Measurements from ENCODE around the gene MSI2. TPM values are rescaled to one million over a fixed set of nuclear protein-coding genes. Genes with fewer than 3 reads are reported as not detected.

The MSI2 gene
- total and polyA plus RNA-seq, 2 donors (not counting 1 experiment from before 2014, with no cell fraction given) = 16.1 to 196 TPM

GRCh38 chr17:57551321-57552079 lies 295.2 kb downstream of the MSI2 start:
- Histone ChIP-seq H3K27me3 (replicated peaks in 1 of 4; ENCODE audit: control extremely low read depth in 1 of 4, control insufficient read depth in 3 of 4, insufficient read depth in 4 of 4, low read length in 3 of 4) (no peaks in the 10 kb centered on the region), H3K36me3 (replicated peaks in 1 of 2; ENCODE audit: control extremely low read depth in 1 of 2, control insufficient read depth in 1 of 2, extremely low read depth in 1 of 2, insufficient read depth in 2 of 2, low read length in 1 of 2) (peaks cover 0 to 1% of the 10 kb centered on the region in 2 experiments), H3K4me2 (replicated peaks; ENCODE audit: low read depth, low read length, poor library complexity, severe bottlenecking) (peak overlapping the region; percentile 82), H3K4me3 (ENCODE audit: control extremely low read depth in 1 of 5, extremely low read depth in 1 of 5, insufficient read depth in 1 of 5, low read depth in 2 of 5, low read length in 4 of 5) (peak overlapping the region; percentile 37 to 55 (median 47)), H4K20me1 (ENCODE audit: control insufficient read depth, insufficient read depth, low read length, poor library complexity, severe bottlenecking) (no peaks in the 10 kb centered on the region), H3K79me2 (ENCODE audit: control insufficient read depth, insufficient read depth, low read length) (peaks cover 64% of the 10 kb centered on the region), H3K9me3 (ENCODE audit: control extremely low read depth in 1 of 3, control insufficient read depth in 2 of 3, insufficient read depth in 1 of 3, low read length in 2 of 3) (no peaks in the 10 kb centered on the region), H3K27ac (ENCODE audit: low read length in 2 of 2) (peak overlapping the region; percentile 96 to 97), H3K9ac (ENCODE audit: low read length) (peak overlapping the region; percentile 60), H2AFZ (ENCODE audit: insufficient read depth, low read depth, low read length, poor library complexity, severe bottlenecking) (no peak overlapping the region), H3K4me1 (ENCODE audit: control insufficient read depth in 2 of 2, insufficient read depth in 2 of 2, low read length in 2 of 2) (peaks cover 87 to 97% of the 10 kb centered on the region in 2 donors)
- H3K4me1 Mint-ChIP-seq = peaks cover 98% of the 10 kb centered on the region
- peak overlapping the region; percentile 87 for H3K27ac Mint-ChIP-seq
- no peaks in the 10 kb centered on the region for H3K27me3 Mint-ChIP-seq
- CTCF ChIA-PET = interaction anchor here (0.6 to 6.3 kb wide), 16 partner anchors 9 to 1405 kb away, joined by 3 to 64 read pairs (median 4); no protein-coding TSS in a partner anchor
- ATAC-seq (ENCODE audit: low read depth) (peak; percentile 90), DNase-seq (peak; percentile 97)
- POLR2A ChIA-PET = interaction anchor here (0.5 to 1.6 kb wide), 11 partner anchors 8 to 295 kb away, joined by 3 to 8 read pairs (median 3); partner anchors contain the start of gene MSI2
- TF ChIP-seq EZH2 (IDR thresholded peaks at IDR 0.05; ENCODE audit: borderline replicate concordance, insufficient read depth, low read depth, low read length, poor library complexity, severe bottlenecking) (no peak), CTCF (IDR thresholded peaks at IDR 0.05) (no peak)
- peak overlapping the region; percentile 81 for H3K4me3 Mint-ChIP-seq
- no peaks in the 10 kb centered on the region for H3K9me3 Mint-ChIP-seq (ENCODE audit: insufficient read depth)
- intact Hi-C loops (cut with micrococcal nuclease) = loop anchor here (1.0 to 5.0 kb wide), 6 partner anchors 31 to 294 kb away; partner anchors contain the start of gene MSI2
- WGBS (ENCODE audit: insufficient coverage) = 9% methylated on average over 9 of the region's 14 CpGs

Measured in B cell (primary cell).